SW 1271 (cell line): ENCODE measurements around the gene LMLN.
"Not testable (repeated sequence)": the region's sequence is repeated elsewhere in the genome, so short reads cannot be mapped to it uniquely, and the experiment has no call there.

Experiments used
- DNase-seq, 2 experiments: peaks; one replicate each; lab custom pipeline; 2025; lab: John Stamatoyannopoulos, UW

Gene LMLN

GRCh38 chr3:197955892-197956477 lies 4.0 kb upstream of the LMLN start:
- DNase-seq: no peak

DNA sequence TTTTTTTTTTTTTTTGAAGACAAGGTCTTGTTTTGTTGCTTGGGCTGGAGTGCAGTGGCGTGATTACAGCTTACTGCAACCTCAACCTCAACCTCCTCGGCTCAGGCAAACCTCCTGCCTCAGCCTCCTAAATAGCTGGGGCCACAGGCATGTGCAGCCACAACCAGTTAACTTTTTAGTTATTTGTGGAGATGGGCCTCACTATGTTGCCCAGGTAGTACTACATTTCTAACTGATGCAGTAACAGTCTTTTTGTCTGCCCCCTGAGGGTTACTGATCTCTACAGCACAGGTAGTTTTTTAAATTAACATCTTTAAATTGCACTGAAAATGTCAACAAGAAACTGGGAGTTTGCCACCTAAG lies 3.4 kb upstream of the LMLN start:
- DNase-seq: no peak

DNA sequence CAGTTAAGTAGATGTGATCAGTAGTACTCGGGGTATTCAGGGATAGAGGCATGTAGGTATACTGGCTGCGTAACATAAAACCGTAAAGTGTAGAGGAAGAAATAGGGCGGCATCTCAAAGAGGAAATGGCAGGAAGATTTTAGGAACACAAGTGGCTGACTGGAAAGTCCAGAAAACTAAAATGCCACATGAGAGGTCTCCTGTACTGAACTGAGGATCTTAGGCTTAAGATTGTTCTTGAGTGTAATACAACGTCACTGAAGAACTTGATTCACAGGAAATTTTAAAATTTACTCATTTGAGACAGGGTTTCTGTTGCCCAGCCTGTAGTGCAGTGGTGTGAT lies 2.3 kb upstream of the LMLN start:
- DNase-seq: no peak

DNA sequence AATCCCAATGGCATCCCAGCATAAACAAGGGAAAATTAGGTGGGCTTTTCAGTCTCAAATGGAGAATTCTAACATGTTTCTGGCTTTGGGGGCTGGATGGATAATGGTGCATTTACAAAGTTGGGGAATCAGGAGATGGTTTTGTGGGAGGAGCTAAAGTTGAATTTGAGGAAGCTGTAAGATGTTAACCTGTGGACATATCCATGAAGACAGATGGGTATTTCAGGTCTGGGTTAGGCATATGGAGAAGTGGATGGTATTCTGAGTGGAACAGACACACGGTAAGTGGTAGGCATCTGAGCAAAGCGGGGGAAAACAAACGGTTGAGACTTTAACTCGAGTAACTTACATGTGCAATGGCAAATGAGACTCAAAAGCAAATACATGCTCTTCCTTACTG lies 1.7 kb upstream of the LMLN start:
- no peak for DNase-seq

DNA sequence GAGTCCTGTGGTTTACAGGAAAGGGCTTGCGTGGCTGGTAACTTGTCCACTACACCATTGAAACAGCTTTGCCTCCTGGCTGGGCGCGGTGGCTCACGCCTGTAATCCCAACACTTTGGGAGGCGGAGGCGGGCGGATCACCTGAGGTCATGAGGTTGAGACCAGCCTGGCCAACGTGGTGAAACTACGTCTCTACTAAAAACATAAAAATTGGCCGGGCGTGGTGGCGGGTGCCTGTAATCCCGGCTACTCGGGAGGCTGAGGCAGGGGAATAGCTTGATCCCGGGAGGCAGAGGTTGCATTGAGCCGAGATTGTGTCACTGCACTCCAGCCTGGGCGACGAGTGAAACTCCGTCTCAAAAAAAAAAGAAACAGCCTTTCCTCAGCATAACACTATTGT lies 1.2 kb upstream of the LMLN start:
- not testable (repeated sequence) for DNase-seq

GRCh38 chr3:197959500-197959890 lies 522 bp upstream of the LMLN start:
- no peak for DNase-seq

DNA sequence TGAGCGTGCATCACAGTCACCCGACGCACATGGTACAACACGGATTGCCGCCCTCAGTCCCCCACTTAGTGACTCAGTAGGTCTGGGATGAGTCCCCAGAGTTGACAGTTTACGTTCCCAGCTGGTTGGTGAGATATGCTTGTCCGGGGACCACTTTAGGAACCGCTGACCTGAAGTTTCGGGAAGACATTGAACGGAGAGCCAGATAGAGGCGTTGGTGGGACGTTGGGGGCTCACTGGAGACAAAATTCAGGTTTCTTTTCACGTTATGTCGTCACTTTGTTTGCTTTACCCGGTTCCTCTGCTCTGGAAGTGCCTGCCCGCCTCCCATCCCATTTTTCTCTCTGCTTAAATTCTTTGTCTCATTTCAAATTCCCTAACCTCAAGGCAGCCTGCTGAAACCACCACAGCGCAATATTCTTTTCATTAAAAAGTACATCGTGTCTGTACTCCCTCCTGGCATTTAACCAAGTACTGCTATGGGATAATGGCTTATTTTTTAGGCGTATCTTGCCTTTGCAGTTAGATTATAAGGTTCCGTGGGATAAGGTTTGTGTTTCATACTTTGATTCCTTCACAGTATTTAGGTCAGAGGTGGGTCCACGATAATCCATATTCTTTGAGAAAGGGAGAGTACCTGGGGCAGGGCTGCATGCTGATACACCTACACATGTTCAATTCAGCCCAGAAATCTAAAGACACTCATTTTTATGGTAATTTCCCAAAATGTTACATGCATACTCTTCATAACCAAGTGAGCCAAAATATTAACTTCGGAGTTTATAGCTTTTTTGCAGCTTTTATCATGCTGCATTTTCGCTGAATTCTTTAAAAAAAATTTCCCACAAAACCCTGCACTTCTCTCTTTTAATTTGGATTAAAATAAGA lies 921 bp downstream of the LMLN start:
- DNase-seq: no peak

DNA sequence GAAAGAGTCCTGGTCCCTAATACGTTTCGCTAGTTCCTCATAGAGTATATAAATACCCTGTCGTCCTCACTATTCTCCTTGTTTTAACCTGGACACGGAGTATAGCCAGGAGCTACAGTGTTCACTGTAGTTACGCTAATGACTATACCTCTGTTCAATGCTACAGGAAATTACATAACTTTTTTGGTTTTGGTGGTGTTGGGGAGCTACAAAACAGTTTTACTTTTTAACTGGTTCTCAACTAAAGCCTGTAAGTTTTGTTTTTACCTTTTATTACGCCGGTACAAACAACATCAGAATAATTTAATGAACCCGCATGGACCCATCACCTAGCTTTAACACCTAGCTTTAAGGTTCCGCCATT lies 1.5 kb downstream of the LMLN start:
- DNase-seq: no peak

DNA sequence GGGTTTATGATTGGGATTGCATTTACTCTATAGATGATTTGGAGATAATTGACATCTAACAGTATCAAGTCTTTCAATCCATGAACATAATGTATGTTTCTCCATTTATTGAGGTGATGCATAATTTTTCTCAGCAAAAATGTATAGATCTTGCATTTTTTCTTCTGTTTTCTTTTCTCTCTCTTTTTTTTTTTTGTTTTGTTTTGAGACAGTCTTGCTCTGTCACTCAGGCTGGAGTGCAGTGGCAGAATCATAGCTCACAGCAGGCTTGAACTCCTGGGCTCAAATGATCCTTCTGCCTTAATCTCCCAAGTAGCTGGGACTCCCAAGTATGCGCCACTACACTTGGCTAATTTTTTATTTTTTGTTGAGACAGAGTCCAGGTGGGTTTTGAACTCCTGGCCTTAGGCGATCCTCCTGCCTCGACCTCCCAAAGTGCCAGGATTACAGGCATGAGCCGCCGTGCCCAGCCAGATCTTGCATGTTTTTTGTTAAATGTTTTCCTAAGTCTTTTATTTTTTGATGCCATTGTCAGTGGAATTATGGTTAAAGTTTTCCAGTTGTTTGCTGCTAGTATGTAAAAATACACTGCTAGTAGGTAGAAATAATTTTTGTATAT lies 3.1 kb downstream of the LMLN start:
- no peak for DNase-seq

DNA sequence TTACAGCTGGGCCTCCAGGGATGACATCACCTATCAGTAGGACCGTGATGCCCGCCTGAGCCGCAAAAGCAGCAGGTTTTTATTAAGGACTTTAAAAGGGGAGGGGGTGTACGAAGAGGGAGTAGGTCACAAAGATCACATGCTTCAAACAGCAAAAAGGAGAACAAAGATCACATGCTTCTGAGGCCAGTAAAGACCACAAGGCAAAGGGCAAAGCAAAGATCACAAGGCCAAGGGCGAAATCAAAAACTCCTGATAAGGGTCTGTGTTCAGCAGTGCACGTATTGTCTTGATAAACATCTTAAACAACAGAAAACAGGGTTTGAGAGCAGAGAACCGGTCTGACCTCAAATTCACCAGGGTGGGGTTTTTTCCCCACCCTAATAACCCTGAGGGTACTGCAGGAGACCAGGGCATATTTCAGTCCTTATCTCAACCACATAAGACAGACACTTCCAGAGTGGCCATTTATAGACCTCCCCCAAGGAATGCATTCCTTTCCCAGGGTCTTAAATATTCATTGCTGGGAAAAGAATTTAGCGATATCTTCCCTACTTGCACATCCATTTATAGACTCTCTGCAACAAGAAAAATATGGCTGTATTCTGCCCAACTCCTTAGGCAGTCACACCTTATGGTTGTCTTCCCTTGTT lies 7.4 kb downstream of the LMLN start:
- DNase-seq: not testable (repeated sequence)

GRCh38 chr3:197970588-197970987 lies 10.6 kb downstream of the LMLN start:
- no peak for DNase-seq

DNA sequence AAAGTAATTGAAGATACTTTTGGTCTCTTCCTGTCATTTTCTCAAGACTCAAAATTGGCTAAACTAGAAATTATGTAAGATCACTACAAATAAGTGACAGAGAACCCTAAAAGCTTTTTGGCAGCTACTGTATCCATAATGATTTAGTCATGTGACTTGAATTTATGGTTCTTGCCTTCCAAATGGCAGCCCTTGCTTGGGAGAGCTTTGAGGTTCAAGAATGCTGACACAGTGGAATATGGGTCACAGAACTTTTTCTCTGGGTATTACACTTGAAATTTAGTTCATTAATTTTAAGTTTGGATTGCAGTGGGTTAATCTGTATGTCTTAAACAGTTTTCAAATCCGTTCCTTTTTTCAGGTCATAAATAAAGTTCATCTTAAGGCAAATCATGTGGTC lies 14.0 kb downstream of the LMLN start:
- no peak for DNase-seq

DNA sequence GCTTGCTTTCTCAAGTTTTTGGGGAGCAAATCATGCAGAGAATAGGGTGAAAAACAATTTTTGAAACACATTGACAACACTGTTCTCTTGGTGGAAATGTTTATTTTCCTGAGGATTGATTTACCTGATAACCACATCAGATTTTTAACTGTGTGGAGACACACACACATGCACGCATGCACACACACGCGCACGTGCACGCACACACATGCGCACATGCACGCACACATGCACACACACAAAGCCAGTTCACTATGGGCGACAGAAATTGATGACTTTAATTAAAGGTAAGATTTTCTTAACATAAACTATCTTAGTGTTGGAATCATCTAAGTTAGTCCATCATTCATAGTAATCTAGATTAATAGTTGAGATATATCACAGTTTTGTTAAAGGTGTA lies 15.3 kb downstream of the LMLN start:
- no peak for DNase-seq

DNA sequence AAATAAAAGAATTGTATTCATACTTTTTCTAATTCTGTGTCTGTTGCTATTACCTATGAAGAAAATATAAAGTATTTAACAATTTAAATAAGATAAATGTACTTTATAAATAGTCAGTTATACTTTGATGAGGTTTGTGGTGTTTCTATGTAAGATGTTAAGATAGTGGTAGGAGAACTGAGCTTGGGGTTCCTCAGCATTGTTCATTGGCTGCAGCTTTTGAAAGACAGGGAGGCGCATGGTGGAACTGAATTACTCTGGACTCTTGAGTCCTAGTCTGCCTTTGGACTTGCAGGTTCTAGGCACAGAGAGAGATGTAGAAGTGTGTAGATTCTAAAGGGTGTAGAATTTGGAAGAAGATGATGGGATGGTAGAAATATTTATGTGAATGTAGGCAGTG lies 23.1 kb downstream of the LMLN start:
- DNase-seq: no peak

DNA sequence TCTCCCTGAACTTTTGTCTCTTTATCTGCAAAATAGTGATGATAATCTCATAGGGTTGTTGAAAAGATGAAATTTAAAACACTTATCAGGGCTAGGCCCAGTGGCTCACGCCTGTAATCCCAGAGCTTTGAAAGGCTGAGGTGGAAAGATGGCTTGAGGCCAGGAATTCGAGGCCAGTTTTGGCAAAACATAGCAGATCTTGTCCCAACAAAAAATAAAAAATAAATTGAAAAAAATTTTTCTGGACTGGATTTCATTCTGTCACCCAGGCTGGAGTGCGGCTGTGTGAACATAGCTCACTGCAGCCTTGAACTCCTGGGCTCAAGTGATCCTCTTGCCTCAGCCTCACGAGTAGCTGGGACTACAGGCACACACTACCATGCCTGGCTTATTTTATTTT lies 29.6 kb downstream of the LMLN start:
- no peak for DNase-seq

- no peak for DNase-seq
Measured at GRCh38 chr3:197994736-197995135, 34.7 kb downstream of the LMLN start.

GRCh38 chr3:197996855-197997254 lies 36.8 kb downstream of the LMLN start:
- no peak for DNase-seq

- DNase-seq: no peak
Measured at GRCh38 chr3:197997936-197998335, 37.9 kb downstream of the LMLN start.

GRCh38 chr3:198017090-198017489 lies 57.1 kb downstream of the LMLN start:
- DNase-seq: no peak

DNA sequence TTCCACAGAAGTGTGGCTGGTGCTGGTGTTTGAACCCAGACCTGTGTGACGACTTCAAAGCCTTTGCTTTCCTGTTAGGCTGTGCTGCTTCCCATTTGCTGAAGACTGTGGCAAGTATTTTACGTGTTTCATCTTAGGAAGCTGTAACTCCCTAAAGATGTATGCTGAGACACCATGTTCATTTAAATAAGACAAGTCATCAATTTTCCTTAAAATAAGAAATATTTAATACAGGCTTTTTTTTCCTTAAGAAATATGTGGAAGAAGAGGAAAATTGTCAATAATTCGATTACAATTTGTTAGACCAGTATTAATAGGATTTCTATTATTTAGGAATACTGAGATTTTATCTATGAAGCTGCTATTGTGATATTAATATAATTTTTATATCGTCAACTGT lies 58.4 kb downstream of the LMLN start:
- no peak for DNase-seq

DNA sequence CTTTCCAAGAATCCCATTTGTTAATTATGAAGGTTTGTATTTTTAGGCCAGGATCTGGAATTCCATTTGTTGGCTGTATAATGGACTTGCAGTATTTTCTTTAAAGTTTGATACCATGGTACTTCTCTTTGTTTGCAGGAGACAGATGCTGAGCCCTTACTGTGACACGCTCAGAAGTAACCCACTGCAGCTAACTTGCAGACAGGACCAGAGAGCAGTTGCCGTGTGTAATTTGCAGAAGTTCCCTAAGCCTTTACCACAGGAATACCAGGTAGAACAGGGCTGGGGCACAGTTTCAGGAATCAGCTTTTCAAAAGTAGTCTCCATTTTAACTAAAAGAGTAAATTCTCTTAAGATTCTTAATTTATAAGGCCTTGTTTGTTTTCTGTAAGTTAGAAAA lies 59.1 kb downstream of the LMLN start:
- DNase-seq: no peak

DNA sequence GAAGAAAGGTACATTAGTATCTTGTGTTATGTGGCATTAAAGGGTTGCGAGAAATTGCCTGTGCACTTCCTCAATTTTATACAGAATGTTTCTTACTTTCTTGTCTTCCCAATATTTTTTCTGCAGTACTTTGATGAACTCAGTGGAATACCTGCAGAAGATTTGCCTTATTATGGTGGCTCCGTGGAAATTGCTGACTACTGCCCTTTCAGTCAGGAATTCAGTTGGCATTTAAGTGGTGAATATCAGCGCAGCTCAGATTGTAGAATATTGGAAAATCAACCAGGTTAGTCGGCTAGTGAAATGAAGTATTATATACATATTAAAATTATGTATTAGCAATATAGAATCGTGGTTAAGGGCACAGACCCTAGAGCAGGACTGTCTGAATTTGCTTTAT lies 61.3 kb downstream of the LMLN start:
- no peak for DNase-seq

- DNase-seq: no peak
Measured at GRCh38 chr3:198022604-198023003, 62.6 kb downstream of the LMLN start.
